ENCODE results near the gene SPOCK2. TPM values are rescaled to one million over a fixed set of nuclear protein-coding genes. Genes with fewer than 3 reads are reported as not detected.

SPOCK2 gene
- polyA plus RNA-seq, 1 of the 3 experiments (the other 2 are of a cell fraction) = 0.18 TPM

DNA sequence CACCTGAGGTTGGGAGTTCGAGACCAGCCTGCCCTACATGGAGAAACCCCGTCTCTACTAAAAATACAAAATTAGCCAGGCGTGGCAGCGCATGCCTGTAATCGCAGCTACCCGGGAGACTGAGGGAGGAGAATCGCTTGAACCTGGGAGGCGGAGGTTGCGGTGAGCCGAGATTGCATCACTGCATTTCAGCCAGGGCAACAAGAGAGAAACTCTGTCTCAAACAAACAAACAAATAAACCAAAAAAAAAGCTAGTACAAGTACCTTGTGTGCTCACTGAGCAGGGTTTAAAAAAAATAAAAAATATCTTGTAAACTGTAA, 11.2 kb upstream of the SPOCK2 start:
- DNase-seq = no peak
- no peaks in the 10 kb centered on the region for H3K27me3 ChIP-seq (ENCODE audit: insufficient read depth)
- H3K79me2 ChIP-seq (ENCODE audit: insufficient read depth) = no peaks in the 10 kb centered on the region
- ChIA-PET CTCF (interaction anchor here (1.4 to 1.7 kb wide), 2 partner anchors 9 to 27 kb away, joined by 3 to 5 read pairs; no protein-coding TSS in a partner anchor), POLR2A (no interaction called here)
- TF ChIP-seq YY1 (IDR thresholded peaks at IDR 0.05; ENCODE audit: low read depth) = no peak
- TF ChIP-seq, protein P1, sequence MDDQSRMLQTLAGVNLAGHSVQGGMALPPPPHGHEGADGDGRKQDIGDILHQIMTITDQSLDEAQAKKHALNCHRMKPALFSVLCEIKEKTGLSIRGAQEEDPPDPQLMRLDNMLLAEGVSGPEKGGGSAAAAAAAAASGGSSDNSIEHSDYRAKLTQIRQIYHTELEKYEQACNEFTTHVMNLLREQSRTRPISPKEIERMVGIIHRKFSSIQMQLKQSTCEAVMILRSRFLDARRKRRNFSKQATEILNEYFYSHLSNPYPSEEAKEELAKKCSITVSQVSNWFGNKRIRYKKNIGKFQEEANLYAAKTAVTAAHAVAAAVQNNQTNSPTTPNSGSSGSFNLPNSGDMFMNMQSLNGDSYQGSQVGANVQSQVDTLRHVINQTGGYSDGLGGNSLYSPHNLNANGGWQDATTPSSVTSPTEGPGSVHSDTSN (IDR thresholded peaks at IDR 0.05) = no peak
- no peak for TF ChIP-seq FOXM1 (IDR thresholded peaks at IDR 0.05; ENCODE audit: low read depth)
- TF ChIP-seq GABPA (IDR thresholded peaks at IDR 0.05; ENCODE audit: low read depth) = no peak
- TF ChIP-seq ELF1 (IDR thresholded peaks at IDR 0.05) = no peak
- TF ChIP-seq, protein P2, sequence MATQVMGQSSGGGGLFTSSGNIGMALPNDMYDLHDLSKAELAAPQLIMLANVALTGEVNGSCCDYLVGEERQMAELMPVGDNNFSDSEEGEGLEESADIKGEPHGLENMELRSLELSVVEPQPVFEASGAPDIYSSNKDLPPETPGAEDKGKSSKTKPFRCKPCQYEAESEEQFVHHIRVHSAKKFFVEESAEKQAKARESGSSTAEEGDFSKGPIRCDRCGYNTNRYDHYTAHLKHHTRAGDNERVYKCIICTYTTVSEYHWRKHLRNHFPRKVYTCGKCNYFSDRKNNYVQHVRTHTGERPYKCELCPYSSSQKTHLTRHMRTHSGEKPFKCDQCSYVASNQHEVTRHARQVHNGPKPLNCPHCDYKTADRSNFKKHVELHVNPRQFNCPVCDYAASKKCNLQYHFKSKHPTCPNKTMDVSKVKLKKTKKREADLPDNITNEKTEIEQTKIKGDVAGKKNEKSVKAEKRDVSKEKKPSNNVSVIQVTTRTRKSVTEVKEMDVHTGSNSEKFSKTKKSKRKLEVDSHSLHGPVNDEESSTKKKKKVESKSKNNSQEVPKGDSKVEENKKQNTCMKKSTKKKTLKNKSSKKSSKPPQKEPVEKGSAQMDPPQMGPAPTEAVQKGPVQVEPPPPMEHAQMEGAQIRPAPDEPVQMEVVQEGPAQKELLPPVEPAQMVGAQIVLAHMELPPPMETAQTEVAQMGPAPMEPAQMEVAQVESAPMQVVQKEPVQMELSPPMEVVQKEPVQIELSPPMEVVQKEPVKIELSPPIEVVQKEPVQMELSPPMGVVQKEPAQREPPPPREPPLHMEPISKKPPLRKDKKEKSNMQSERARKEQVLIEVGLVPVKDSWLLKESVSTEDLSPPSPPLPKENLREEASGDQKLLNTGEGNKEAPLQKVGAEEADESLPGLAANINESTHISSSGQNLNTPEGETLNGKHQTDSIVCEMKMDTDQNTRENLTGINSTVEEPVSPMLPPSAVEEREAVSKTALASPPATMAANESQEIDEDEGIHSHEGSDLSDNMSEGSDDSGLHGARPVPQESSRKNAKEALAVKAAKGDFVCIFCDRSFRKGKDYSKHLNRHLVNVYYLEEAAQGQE (IDR thresholded peaks at IDR 0.05; ENCODE audit: low read depth, low read length) = no peak
- TF ChIP-seq FOSL2 (IDR thresholded peaks at IDR 0.05; ENCODE audit: borderline replicate concordance, low read depth) = no peak
- TF ChIP-seq POLR2AphosphoS5 (IDR thresholded peaks at IDR 0.05; ENCODE audit: low read depth, low read length) = no peak
- H3K9me3 ChIP-seq = no peaks in the 10 kb centered on the region
- no peak overlapping the region for H3K9ac ChIP-seq
- H3K4me3 ChIP-seq (ENCODE audit: low read depth in 2 of 2, low read length in 1 of 2) = no peak overlapping the region
- 96% methylated on average over 10 of the region's 10 CpGs for WGBS (ENCODE audit: low lambda C conversion rate)
- no peak overlapping the region for H2AFZ ChIP-seq (ENCODE audit: low read depth)
- H3K36me3 ChIP-seq (replicated peaks in 1 of 2; ENCODE audit: control insufficient read depth in 1 of 2, insufficient read depth in 2 of 2, low read length in 1 of 2) = peaks cover 0 to 24% of the 10 kb centered on the region in 2 experiments
- peaks cover 4 to 6% of the 10 kb centered on the region in 2 experiments; a peak in 3 of 4 replicates for H3K4me1 ChIP-seq (ENCODE audit: control insufficient read depth in 1 of 2, insufficient read depth in 2 of 2, low read depth in 1 of 2, low read length in 1 of 2)
- no peak overlapping the region for H3K4me2 ChIP-seq
- no peaks in the 10 kb centered on the region for H3K9me2 ChIP-seq
- H3K27ac ChIP-seq (ENCODE audit: low read depth in 2 of 2, low read length in 1 of 2) = no peak overlapping the region
- H3F3A ChIP-seq (replicated peaks; ENCODE audit: insufficient read depth) = peaks cover 9% of the 10 kb centered on the region
- no peaks in the 10 kb centered on the region for H4K20me1 ChIP-seq (ENCODE audit: insufficient read depth)

DNA sequence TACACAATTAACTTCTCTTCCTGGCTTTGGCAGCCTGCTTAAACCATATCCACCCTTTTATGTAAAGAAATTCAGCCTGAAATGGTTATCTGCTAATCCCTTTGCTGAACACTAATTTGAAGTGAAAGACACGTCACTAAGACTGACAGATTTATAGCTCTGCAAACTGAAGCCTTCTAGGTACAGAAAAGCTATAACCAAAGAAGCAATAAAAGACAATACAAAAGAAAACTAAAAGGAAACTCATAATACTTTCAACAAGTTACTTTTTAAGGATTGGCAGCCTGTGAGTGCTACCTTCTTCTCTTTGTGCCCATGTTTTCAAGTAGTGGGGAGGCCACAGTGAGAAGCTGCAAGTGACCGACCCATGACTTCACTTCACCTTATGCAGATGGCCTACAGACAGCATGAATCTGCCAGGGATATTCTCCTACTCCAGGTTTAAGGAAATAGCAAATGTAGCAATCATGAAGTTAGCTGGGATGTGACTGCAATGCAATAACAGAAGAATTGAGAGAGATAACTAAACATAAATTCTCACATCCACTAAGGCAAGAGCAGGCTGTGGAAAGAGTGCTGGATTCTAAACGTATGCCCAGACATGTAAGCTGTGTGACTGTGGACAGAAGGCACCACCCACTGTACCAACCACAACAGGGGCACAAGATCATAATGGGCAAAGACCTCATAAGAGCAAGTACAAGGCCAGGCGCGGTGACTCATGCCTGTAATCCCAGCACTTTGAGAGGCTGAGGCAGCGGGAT, 10.7 kb upstream of the SPOCK2 start:
- no peaks in the 10 kb centered on the region for H4K20me1 ChIP-seq (ENCODE audit: insufficient read depth)
- H3K4me1 ChIP-seq (ENCODE audit: control insufficient read depth in 1 of 2, insufficient read depth in 2 of 2, low read depth in 1 of 2, low read length in 1 of 2) = peaks cover 3 to 6% of the 10 kb centered on the region in 2 experiments; a peak in 3 of 4 replicates
- peaks cover 0 to 24% of the 10 kb centered on the region in 2 experiments for H3K36me3 ChIP-seq (replicated peaks in 1 of 2; ENCODE audit: control insufficient read depth in 1 of 2, insufficient read depth in 2 of 2, low read length in 1 of 2)
- ChIA-PET POLR2A (no interaction called here), CTCF (interaction anchor here (1.2 to 1.7 kb wide), 3 partner anchors 9 to 203 kb away, joined by 3 to 5 read pairs (median 3); no protein-coding TSS in a partner anchor)
- no peak overlapping the region for H3K4me3 ChIP-seq (ENCODE audit: low read depth in 2 of 2, low read length in 1 of 2)
- H3K9me2 ChIP-seq = no peaks in the 10 kb centered on the region
- H3K27ac ChIP-seq (ENCODE audit: low read depth in 2 of 2, low read length in 1 of 2) = no peak overlapping the region
- H3K79me2 ChIP-seq (ENCODE audit: insufficient read depth) = no peaks in the 10 kb centered on the region
- H3F3A ChIP-seq (replicated peaks; ENCODE audit: insufficient read depth) = peaks cover 9% of the 10 kb centered on the region
- no peak for DNase-seq
- H3K27me3 ChIP-seq (ENCODE audit: insufficient read depth) = no peaks in the 10 kb centered on the region
- no peaks in the 10 kb centered on the region for H3K9me3 ChIP-seq
- TF ChIP-seq TAF1 (IDR thresholded peaks at IDR 0.05; ENCODE audit: borderline replicate concordance, low read depth, low read length) = no peak
- no peak for TF ChIP-seq SIN3A (IDR thresholded peaks at IDR 0.05; ENCODE audit: borderline replicate concordance, low read depth, low read length)
- TF ChIP-seq, protein P3, sequence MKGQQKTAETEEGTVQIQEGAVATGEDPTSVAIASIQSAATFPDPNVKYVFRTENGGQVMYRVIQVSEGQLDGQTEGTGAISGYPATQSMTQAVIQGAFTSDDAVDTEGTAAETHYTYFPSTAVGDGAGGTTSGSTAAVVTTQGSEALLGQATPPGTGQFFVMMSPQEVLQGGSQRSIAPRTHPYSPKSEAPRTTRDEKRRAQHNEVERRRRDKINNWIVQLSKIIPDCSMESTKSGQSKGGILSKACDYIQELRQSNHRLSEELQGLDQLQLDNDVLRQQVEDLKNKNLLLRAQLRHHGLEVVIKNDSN (IDR thresholded peaks at IDR 0.05; ENCODE audit: borderline replicate concordance, low read depth) = no peak
- no peak for TF ChIP-seq NFIC (IDR thresholded peaks at IDR 0.05; ENCODE audit: borderline replicate concordance)
- TF ChIP-seq, protein P4, sequence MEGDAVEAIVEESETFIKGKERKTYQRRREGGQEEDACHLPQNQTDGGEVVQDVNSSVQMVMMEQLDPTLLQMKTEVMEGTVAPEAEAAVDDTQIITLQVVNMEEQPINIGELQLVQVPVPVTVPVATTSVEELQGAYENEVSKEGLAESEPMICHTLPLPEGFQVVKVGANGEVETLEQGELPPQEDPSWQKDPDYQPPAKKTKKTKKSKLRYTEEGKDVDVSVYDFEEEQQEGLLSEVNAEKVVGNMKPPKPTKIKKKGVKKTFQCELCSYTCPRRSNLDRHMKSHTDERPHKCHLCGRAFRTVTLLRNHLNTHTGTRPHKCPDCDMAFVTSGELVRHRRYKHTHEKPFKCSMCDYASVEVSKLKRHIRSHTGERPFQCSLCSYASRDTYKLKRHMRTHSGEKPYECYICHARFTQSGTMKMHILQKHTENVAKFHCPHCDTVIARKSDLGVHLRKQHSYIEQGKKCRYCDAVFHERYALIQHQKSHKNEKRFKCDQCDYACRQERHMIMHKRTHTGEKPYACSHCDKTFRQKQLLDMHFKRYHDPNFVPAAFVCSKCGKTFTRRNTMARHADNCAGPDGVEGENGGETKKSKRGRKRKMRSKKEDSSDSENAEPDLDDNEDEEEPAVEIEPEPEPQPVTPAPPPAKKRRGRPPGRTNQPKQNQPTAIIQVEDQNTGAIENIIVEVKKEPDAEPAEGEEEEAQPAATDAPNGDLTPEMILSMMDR (IDR thresholded peaks at IDR 0.05) = no peak
- no peak overlapping the region for H2AFZ ChIP-seq (ENCODE audit: low read depth)
- 98% methylated on average over 6 of the region's 6 CpGs for WGBS (ENCODE audit: low lambda C conversion rate)
- no peak overlapping the region for H3K9ac ChIP-seq
- no peak overlapping the region for H3K4me2 ChIP-seq
